ENCODE measurements around the gene C10orf53. TPM values are rescaled to one million over a fixed set of nuclear protein-coding genes. Genes with fewer than 3 reads are reported as not detected.
"Not testable (repeated sequence)": the region's sequence is repeated elsewhere in the genome, so short reads cannot be mapped to it uniquely, and the experiment has no call there.

The C10orf53 gene
- total RNA-seq, 1 donor from 2014 or later, result not detected

DNA sequence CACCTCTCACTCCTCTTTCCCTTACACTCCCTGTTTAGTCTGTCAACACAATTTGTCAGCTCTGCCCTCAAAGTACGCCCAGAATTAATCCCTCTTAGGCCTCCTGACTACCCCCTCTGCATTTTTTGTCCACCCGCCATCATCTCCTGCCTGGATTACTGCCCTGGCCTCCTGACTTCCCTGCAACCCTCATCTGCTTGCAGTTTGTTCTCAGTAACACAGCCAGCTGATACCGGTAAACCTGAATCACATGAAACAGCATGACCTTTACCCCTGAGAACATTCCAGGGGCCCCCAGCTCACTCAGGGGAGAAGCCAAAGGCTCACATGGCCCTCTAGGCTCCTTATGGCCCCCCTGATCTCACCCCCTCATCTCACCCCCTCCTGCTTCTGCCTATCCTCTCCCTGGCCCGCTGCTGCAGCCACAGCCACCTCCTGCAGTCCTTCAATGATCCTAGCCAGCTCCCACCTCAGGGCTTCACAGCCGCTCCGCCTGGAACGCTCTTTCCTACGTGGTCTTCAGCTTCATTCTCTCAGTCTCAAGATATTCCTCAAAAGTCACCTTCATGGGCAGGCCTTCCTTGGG lies 8.9 kb downstream of the C10orf53 start:
- no peak for DNase-seq (ENCODE audit: low read depth, low spot score)

GRCh38 chr10:49688920-49689319 lies 9.5 kb downstream of the C10orf53 start:
- no peak for DNase-seq (ENCODE audit: low read depth, low spot score)

GRCh38 chr10:49689882-49690510 lies 10.5 kb downstream of the C10orf53 start:
- no peak for DNase-seq (ENCODE audit: low read depth, low spot score)

- no peak for DNase-seq (ENCODE audit: low read depth, low spot score)
Observed at GRCh38 chr10:49690698-49691356, 11.4 kb downstream of the C10orf53 start.

- DNase-seq (ENCODE audit: low read depth, low spot score), result no peak
Observed at GRCh38 chr10:49691588-49691987, 12.1 kb downstream of the C10orf53 start.

DNA sequence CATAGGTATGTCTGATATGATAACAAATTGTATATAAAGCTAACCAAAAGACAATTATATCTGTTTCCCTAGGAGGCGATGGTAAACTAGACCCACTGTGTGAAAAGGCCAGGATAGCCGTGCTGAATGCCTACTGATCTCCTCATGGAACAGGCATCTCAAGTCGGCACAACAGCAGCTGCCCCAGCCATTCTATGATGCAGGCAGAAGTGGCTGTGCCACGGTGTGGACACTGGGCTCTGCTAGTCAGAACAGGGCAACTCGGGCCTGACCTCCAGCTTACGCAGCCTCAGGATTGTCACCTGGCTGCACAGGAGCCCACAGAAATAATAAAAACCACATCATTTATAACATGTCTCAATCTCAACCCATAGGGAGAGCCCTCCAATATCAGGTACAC lies 15.0 kb downstream of the C10orf53 start:
- no peak for DNase-seq (ENCODE audit: low read depth, low spot score)

DNA sequence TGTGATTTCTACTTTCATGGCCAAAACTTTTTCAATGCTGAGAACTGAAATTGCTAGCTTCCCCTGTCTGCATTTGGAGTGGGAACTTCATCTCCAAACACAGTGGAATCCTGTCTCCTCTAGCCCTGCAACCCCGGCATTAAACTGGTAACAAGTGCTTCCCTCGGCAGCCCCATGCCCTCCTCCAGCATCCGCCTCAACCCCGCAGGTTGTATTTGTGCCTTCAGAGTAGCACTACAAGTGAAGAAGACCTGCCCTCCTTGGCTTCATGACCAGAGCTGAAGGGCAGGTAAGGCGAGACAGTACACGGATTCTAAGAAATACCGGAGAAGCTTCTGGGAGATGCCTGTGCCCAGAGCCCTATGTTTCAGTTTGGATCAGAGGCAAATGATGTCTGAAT lies 16.9 kb downstream of the C10orf53 start:
- no peak for DNase-seq (ENCODE audit: low read depth, low spot score)

DNA sequence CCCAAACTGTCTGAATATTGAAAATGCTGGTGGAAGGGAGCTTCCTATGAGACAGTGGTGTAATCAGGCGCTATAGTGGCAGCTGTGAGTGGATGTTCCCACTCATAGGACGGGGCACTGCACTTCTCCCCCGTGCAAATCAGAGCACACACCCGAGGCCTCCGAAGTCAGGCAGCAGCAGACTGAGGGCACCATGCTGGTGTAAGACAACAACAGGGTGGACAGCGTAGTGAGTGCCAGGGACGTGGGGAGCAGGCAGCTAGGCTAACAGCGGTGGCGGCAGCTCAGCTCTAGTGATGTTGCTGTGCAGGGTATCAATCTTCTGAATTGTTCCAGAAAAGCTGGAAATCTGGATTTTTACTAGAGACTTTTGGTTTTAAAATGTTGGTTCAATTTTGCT lies 19.2 kb downstream of the C10orf53 start:
- DNase-seq (ENCODE audit: low read depth, low spot score), result no peak

- no peak for DNase-seq (ENCODE audit: low read depth, low spot score)
Observed at GRCh38 chr10:49700211-49700610, 20.8 kb downstream of the C10orf53 start.

GRCh38 chr10:49700997-49701396 lies 21.5 kb downstream of the C10orf53 start:
- DNase-seq (ENCODE audit: low read depth, low spot score), result no peak

- DNase-seq (ENCODE audit: low read depth, low spot score), result no peak
Observed at GRCh38 chr10:49707585-49707984, 28.1 kb downstream of the C10orf53 start.

DNA sequence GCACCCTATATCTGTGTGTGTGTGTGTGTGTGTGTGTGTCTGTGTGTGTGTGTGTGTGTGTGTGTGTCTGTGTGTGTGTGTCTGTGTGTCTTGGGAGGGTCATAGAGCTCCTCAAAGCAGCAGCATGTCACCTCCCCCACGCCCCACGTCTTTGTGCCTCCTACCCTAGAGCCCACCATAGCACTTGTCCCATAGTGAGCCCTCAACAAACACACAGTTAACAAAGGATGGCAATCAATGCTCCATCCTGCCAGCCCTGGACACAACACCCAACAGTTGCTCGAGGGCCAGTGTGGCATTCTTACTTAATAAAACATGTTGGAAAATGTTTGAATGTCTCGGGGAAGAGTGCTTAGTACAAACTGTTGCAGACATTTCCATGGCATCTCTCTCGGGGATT lies 30.5 kb downstream of the C10orf53 start:
- no peak for DNase-seq (ENCODE audit: low read depth, low spot score)

DNA sequence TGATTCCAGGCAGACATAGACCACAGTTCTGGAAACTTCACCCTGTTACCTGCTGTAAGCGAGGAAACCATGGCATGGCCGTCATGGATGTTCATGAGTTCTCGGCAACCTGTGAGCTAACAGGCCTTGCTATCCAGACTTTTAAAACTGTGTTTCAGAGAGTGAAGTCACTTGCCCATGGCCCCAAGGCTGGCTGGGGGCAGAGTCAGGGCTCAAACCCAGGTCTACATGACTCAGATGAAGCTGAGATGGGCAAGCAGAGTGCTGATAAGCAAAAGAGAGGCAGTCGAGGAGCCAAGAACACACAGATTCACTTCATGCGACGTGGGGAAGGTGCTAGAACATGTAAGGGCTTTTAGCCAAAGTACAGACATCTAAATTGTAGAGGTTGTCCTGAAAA lies 31.5 kb downstream of the C10orf53 start:
- no peak for DNase-seq (ENCODE audit: low read depth, low spot score)

GRCh38 chr10:49711481-49711880 lies 32.0 kb downstream of the C10orf53 start:
- DNase-seq (ENCODE audit: low read depth, low spot score), result no peak

GRCh38 chr10:49713266-49713665 lies 33.8 kb downstream of the C10orf53 start:
- no peak for DNase-seq (ENCODE audit: low read depth, low spot score)

DNA sequence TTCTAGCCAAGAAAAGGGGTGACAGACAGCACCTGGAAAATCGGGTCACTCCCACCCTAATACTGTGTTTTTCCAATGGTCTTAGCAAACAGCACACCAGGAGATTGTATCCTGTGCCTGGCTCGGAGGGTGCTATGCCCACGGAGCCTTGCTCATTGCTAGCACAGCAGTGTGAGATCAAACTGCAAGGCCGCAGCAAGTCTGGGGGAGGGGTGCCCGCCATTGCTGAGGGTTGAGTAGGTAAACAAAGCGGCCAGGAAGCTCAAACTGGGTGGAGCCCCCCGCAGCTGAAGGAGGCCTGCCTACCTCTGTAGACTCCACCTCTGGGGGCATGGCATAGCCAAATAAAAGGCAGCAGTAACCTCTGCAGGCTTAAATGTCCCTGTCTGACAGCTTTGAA lies 35.7 kb downstream of the C10orf53 start:
- not testable (repeated sequence) for DNase-seq (ENCODE audit: low read depth, low spot score)

DNA sequence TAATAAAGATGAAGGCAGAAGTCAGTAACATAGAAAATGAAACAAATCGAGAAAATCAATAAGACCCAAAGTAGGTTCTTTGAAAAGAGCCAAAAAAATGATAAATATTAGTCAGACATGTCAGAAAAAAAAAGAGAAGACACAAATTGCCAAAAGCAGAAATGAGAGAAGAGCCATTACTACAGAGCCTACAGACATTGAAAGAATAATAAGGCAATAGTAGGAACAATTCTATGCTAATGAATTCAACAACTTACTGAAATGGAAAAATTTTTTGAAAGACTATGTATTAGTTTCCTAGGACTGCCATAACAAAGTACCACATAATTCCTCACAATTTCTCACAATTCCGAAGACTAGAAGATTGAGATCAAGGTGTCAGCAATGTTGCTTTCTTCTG lies 47.1 kb downstream of the C10orf53 start:
- no peak for DNase-seq (ENCODE audit: low read depth, low spot score)

DNA sequence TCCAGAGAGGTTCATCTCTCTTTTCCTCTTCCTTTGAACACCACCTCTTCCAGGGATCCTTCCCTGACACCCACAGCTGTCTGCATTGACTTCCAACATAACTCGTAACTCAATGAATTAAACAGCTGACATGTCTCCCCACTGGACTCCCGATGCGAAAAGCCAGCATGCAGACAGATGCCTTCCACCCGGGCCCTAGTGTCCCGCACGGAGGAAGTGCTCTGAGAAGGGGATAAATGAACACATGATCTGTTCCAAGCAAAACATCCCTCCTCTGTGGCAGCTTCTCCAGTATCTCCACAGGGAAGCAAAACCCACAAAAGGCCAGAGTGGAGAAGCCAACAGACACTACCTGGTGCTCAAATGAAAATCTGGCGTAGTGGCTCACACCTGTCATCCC lies 54.4 kb downstream of the C10orf53 start:
- no peak for DNase-seq (ENCODE audit: low read depth, low spot score)

DNA sequence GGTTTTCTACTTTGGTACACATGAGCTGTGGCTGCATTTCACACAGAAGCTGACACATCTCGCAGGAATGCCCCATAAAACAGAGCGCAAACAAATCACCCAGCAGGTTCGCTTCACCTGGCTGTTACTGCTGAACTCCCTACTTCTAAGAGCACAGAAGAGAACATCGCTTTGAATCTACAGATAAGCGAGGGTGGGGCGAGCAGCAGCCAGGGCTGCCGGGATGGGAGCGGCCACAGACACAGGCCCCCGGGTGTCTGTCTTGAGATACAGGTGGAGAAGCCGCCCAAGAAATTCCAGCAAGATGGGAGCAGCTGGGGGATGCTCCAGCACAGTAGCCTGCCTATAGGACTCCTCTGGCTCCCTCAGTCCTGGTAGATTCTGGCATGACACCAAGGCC lies 55.2 kb downstream of the C10orf53 start:
- DNase-seq (ENCODE audit: low read depth, low spot score), result no peak

DNA sequence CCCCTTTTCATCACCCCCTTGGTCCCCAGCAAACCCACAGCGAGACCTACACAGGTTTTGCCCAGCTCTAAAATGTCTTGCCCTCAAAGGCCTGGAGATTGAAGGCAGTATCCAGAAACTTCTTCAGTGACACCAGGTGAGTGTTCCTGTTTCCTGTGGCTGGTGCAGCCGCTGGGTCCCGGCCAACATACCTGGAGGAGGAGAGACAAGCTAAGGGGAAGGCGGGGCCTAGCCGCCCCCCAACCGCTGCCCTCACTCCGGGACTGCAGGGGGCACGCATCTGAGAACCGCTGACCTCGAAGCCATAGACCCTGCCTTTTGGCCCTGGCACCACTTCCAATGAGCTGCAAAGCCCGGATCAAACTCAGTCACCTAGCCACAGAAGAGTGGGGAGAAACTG lies 55.7 kb downstream of the C10orf53 start:
- DNase-seq (ENCODE audit: low read depth, low spot score), result no peak

- DNase-seq (ENCODE audit: low read depth, low spot score), result no peak
Observed at GRCh38 chr10:49735848-49736563, 56.6 kb downstream of the C10orf53 start.

GRCh38 chr10:49736564-49737113 lies 57.2 kb downstream of the C10orf53 start:
- no peak for DNase-seq (ENCODE audit: low read depth, low spot score)
